HepG2 (cell line): ENCODE results near the gene ISY1. TPM values are rescaled to one million over a fixed set of nuclear protein-coding genes. Genes with fewer than 3 reads are reported as not detected.

Experiments
- ATAC-seq: fragments of 200-7000 bp; cut with Tn5 transposase; 3 replicates; pipeline ENCODE4 v1.9.1; 2020; ENCODE audit warnings: mild to moderate bottlenecking, moderate library complexity
- BruUV-seq: library from RNA; stranded (reverse); fragments of 400-500 nt; replicated peaks from 2 replicates; lab custom pipeline; 2021; lab: Mats Ljungman, UMichigan
- CTCF ChIA-PET: fragments of 300-600 bp; formaldehyde crosslinking; extraction: SDS; loops from one replicate; lab custom pipeline; 2021; ENCODE audit warnings: low total read pairs, inconsistent platforms, low intra/inter-chr PET ratio; lab: Yijun Ruan, JAX
- POLR2A ChIA-PET: fragments of 350-600 bp; sonication (Branson Sonifier 250); formaldehyde crosslinking; loops from one replicate; lab custom pipeline; 2020; ENCODE audit warnings: antibody characterized with exemption, inconsistent platforms; lab: Yijun Ruan, JAX
- DNase-seq: peaks from one replicate; pipeline ENCODE4 v3.0.0-alpha.2; 2015; ENCODE audit warnings: low spot score
- FAIRE-seq: peaks from 3 replicates; lab custom pipeline; 2011; peaks lifted over from hg19 to GRCh38; lab: Jason Lieb, UNC
- H2AFZ ChIP-seq: one replicate; pipeline ENCODE4 v1.6.1; 2011; ENCODE audit warnings: low read length, inconsistent platforms
- H3K27ac ChIP-seq: fragments of 300-600 bp; 3 replicates; pipeline ENCODE4 v1.8.0; 2011; ENCODE audit warnings: mixed run types, mild to moderate bottlenecking, mixed read lengths, low read length, inconsistent platforms; ENCODE audit not compliant: insufficient read depth; ENCODE audit errors: extremely low read length
- H3K27me3 ChIP-seq, 2 experiments: fragments of 200-600 bp in 1 of 2; 2 replicates in 1 of 2; 3 replicates in 1 of 2; pipeline versions ENCODE4 v1.6.0 to v1.8.0; 2011; ENCODE audit warnings: low read length in 2 of 2, mild to moderate bottlenecking in 2 of 2, moderate library complexity in 2 of 2, inconsistent platforms in 1 of 2; ENCODE audit not compliant: insufficient read depth in 2 of 2, control insufficient read depth in 1 of 2
- H3K36me3 ChIP-seq, 2 experiments: fragments of 200-600 bp in 1 of 2; replicated peaks in 1 of 2; 2 replicates in 1 of 2; 3 replicates in 1 of 2; pipeline versions ENCODE4 v1.5.1 to v1.8.0; 2011; ENCODE audit warnings: low read length in 2 of 2, inconsistent platforms in 1 of 2; ENCODE audit not compliant: insufficient read depth in 2 of 2, control insufficient read depth in 1 of 2
- H3K4me1 ChIP-seq: 2 replicates; pipeline ENCODE4 v1.5.1; 2012; ENCODE audit warnings: low read length, inconsistent platforms; ENCODE audit not compliant: insufficient read depth
- H3K4me2 ChIP-seq: 2 replicates; pipeline ENCODE4 v1.6.0; 2011; ENCODE audit warnings: low read depth, low read length, inconsistent platforms
- H3K4me3 ChIP-seq, 3 experiments: fragments of 200-600 bp in 1 of 3; sonication (generic), shearing (Covaris generic) in 1 of 3; replicated peaks in 1 of 3; 2 replicates each; pipeline ENCODE4 v1.5.1; 2011 to 2016; ENCODE audit warnings: low read length in 3 of 3, inconsistent platforms in 2 of 3, low read depth in 2 of 3, mild to moderate bottlenecking in 2 of 3, control low read depth in 1 of 3, mixed read lengths in 1 of 3; ENCODE audit not compliant: insufficient read depth in 1 of 3
- H3K79me2 ChIP-seq: one replicate; pipeline ENCODE4 v1.6.1; 2011; ENCODE audit warnings: low read length, inconsistent platforms; ENCODE audit not compliant: insufficient read depth
- H3K9ac ChIP-seq: 2 replicates; pipeline ENCODE4 v1.6.0; 2011; ENCODE audit warnings: mild to moderate bottlenecking, low read depth, low read length, inconsistent platforms; ENCODE audit not compliant: insufficient read depth
- H3K9me3 ChIP-seq: 2 replicates; pipeline ENCODE4 v1.5.1; 2012; ENCODE audit warnings: mild to moderate bottlenecking, low read length
- H4K20me1 ChIP-seq: 2 replicates; pipeline ENCODE4 v1.6.0; 2011; ENCODE audit warnings: inconsistent platforms, mild to moderate bottlenecking, low read length, moderate library complexity; ENCODE audit not compliant: insufficient read depth
- BCL6 ChIP-seq: IDR thresholded peaks from 2 replicates; pipeline ENCODE4 v1.6.1; 2016; ENCODE audit warnings: missing genetic modification reagents, missing compliant biosample characterization
- HDAC1 ChIP-seq: sonication (generic); formaldehyde crosslinking; IDR thresholded peaks from 2 replicates; pipeline ENCODE4 v1.5.1; 2020; ENCODE audit warnings: mild to moderate bottlenecking, missing genetic modification reagents
- POLR2AphosphoS2 ChIP-seq: IDR thresholded peaks from 2 replicates; pipeline ENCODE4 v1.6.1; 2011; ENCODE audit warnings: low read depth, low read length, improper control_type of control experiment
- RXRA ChIP-seq: sonication (generic); formaldehyde crosslinking; IDR thresholded peaks from 2 replicates; pipeline ENCODE4 v1.5.1; 2020; ENCODE audit warnings: missing genetic modification reagents
- SMAD1 ChIP-seq: sonication (generic); formaldehyde crosslinking; IDR thresholded peaks from 2 replicates; pipeline ENCODE4 v1.4.0; 2020; ENCODE audit warnings: missing genetic modification reagents, low read depth, mild to moderate bottlenecking, borderline replicate concordance
- SMARCE1 ChIP-seq: fragments of 450-650 bp; IDR thresholded peaks from 2 replicates; pipeline ENCODE4 v1.6.1; 2017; ENCODE audit warnings: borderline replicate concordance
- SOX6 ChIP-seq, 2 experiments: fragments of 450-650 bp in 1 of 2; sonication (generic) in 1 of 2; formaldehyde crosslinking in 1 of 2; IDR thresholded peaks; 2 replicates each; pipeline versions ENCODE4 v1.4.0 to v1.6.1; 2017 to 2020; ENCODE audit warnings: antibody characterized with exemption in 1 of 2, mild to moderate bottlenecking in 1 of 2, missing genetic modification reagents in 1 of 2
- ZC3H13 ChIP-seq: sonication (generic); formaldehyde crosslinking; IDR thresholded peaks from 2 replicates; pipeline ENCODE4 v1.8.1; 2023; ENCODE audit warnings: mild to moderate bottlenecking, missing genetic modification reagents, moderate library complexity
- ZNF101 ChIP-seq: sonication (generic); formaldehyde crosslinking; IDR thresholded peaks from 2 replicates; pipeline ENCODE4 v1.4.0; 2020; ENCODE audit warnings: mild to moderate bottlenecking, low read depth, missing genetic modification reagents, borderline replicate concordance
- ZNF24 ChIP-seq: fragments of 450-650 bp; IDR thresholded peaks from 2 replicates; pipeline ENCODE4 v1.6.1; 2017; ENCODE audit warnings: antibody characterized with exemption, mild to moderate bottlenecking
- ZNF572 ChIP-seq: sonication (generic); formaldehyde crosslinking; IDR thresholded peaks from 2 replicates; pipeline ENCODE4 v1.5.1; 2020; ENCODE audit warnings: mild to moderate bottlenecking, missing genetic modification reagents
- ZNF703 ChIP-seq: sonication (generic); formaldehyde crosslinking; IDR thresholded peaks from 2 replicates; pipeline ENCODE4 v1.5.1; 2020; ENCODE audit warnings: missing genetic modification reagents, mild to moderate bottlenecking, moderate library complexity, borderline replicate concordance
- ZNF816 ChIP-seq: sonication (generic); formaldehyde crosslinking; IDR thresholded peaks from 2 replicates; pipeline ENCODE4 v1.8.0; 2022; ENCODE audit warnings: missing genetic modification reagents, mild to moderate bottlenecking, borderline replicate concordance
- ZNF883 ChIP-seq: sonication (generic); formaldehyde crosslinking; IDR thresholded peaks from 2 replicates; pipeline ENCODE4 v1.5.1; 2020; ENCODE audit warnings: mild to moderate bottlenecking, missing genetic modification reagents; ENCODE audit errors: not compliant biosample characterization
- ZZZ3 ChIP-seq: sonication (generic); formaldehyde crosslinking; IDR thresholded peaks from 2 replicates; pipeline ENCODE4 v1.4.0; 2020; ENCODE audit warnings: missing genetic modification reagents, mild to moderate bottlenecking, borderline replicate concordance
- WGBS: methylation state at CpG from one replicate; pipeline ENCODE4 v1.1.6; 2017; ENCODE audit warnings: low lambda C conversion rate; 5-methylcytosine and 5-hydroxymethylcytosine counted together
- in situ Hi-C: cut with HindIII; loops from 2 replicates; pipeline ENCODE4 v1.10.0; 2017; ENCODE audit warnings: low pct_unique_long_range_greater_than_20kb; ENCODE audit not compliant: extremely low pct_ligation_motif_present
- intact Hi-C: fragments of 100-400 bp; cut with micrococcal nuclease; formaldehyde crosslinking; loops from one replicate; pipeline ENCODE4 v1.10.0; 2022; ENCODE audit not compliant: unreplicated experiment
- polyA plus RNA-seq, 8 experiments: library from polyadenylated mRNA; depleted of rRNA in 3 of 8; stranded (reverse) in 7 of 8; unstranded in 1 of 8; fragments of >200 nt; fragmentation: Illumina TruSeq in 4 of 8; extraction: Trizol in 4 of 8; gene quantifications; 2 replicates each; pipeline versions ENCODE4 v1.2.1 to v1.2.3, GENCODE V29; 2011 to 2016; ENCODE audit warnings: low read depth in 4 of 8, missing spikeins in 1 of 8, mixed read lengths in 1 of 8; ENCODE audit not compliant: insufficient read depth in 1 of 8
- total RNA-seq, 5 experiments: library from RNA; depleted of rRNA; stranded (reverse); fragments of >200 nt; fragmentation: Illumina TruSeq; extraction: Trizol; gene quantifications; 2 replicates each; pipeline ENCODE4 v1.2.3, GENCODE V29; 2016; ENCODE audit warnings: low read depth in 1 of 5
- TF ChIP-seq, protein P1 (sequence below): sonication (generic); formaldehyde crosslinking; IDR thresholded peaks from 2 replicates; pipeline ENCODE4 v1.5.0; 2020; ENCODE audit warnings: mild to moderate bottlenecking, missing genetic modification reagents
- TF ChIP-seq, protein P2 (sequence below): IDR thresholded peaks from 2 replicates; pipeline ENCODE4 v1.6.1; 2016; ENCODE audit warnings: mild to moderate bottlenecking
- TF ChIP-seq, protein P3 (sequence below): fragments of 450-650 bp; IDR thresholded peaks from 2 replicates; pipeline ENCODE4 v1.6.1; 2017; ENCODE audit warnings: mild to moderate bottlenecking
- TF ChIP-seq, protein P4 (sequence below): sonication (generic); formaldehyde crosslinking; IDR thresholded peaks from 2 replicates; pipeline ENCODE4 v1.4.0; 2020; ENCODE audit warnings: missing genetic modification reagents

Gene ISY1
- total and polyA plus RNA-seq, 2 of the 13 experiments (the other 11 are each of a cell fraction or from before 2014, with no cell fraction given), result 21.0 to 39.1 TPM

DNA sequence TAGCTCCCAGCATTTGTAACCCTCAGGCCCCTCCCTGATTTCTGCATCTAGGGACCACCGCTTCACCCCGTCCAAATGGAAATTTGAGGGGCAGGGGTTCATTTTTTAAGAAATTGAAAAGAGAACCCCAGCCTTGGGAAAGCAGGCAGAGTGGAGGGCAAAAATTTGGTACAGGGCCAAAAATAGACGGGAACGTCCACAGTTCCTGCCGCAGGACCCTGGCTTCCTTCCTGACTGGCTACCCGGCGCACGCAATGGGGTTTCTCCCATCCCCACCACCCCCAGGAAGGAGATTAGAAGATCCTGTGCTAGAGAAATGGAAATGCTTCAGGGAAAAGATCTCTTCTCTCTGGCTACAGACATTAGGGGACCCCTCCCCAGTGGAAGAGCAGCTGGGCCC lies 79.4 kb downstream of the ISY1 start:
- 69% methylated on average over 8 of the region's 8 CpGs for WGBS
- FAIRE-seq (no peak), DNase-seq (no peak), ATAC-seq (no peak)
- no TSS peak for BruUV-seq
- Histone ChIP-seq H3K36me3 (no peaks in the 10 kb centered on the region), H3K4me1 (peaks cover 34% of the 10 kb centered on the region), H3K9ac (no peak overlapping the region), H3K27me3 (no peaks in the 10 kb centered on the region; a peak in 1 of 5 replicates), H4K20me1 (no peaks in the 10 kb centered on the region), H3K4me3 (no peak overlapping the region), H3K27ac (no peak overlapping the region), H3K4me2 (no peak overlapping the region), H2AFZ (no peak overlapping the region), H3K79me2 (no peaks in the 10 kb centered on the region), H3K9me3 (no peaks in the 10 kb centered on the region)
- POLR2A ChIA-PET, result no interaction called here
- CTCF ChIA-PET, result no interaction called here
- intact Hi-C loops, result loop anchor here (5.0 kb wide), 1 partner anchor 109 kb away; no protein-coding TSS in a partner anchor
- TF ChIP-seq POLR2AphosphoS2 (no peak), BCL6 (CRISPR knock-in tag) (no peak), ZNF703 (CRISPR knock-in tag) (no peak), ZNF101 (CRISPR knock-in tag) (no peak), ZNF883 (CRISPR knock-in tag) (no peak), ZNF24 (no peak), HDAC1 (CRISPR knock-in tag) (no peak), ZC3H13 (CRISPR knock-in tag) (no peak), ZZZ3 (CRISPR knock-in tag) (no peak), SMAD1 (no peak), ZNF816 (CRISPR knock-in tag) (no peak), RXRA (no peak), ZNF572 (no peak), SMARCE1 (no peak), SOX6 (IDR thresholded peaks at IDR 0.05) (no peak), SOX6 (CRISPR knock-in tag; IDR thresholded peaks at IDR 0.05) (no peak)
- TF ChIP-seq, protein P1, sequence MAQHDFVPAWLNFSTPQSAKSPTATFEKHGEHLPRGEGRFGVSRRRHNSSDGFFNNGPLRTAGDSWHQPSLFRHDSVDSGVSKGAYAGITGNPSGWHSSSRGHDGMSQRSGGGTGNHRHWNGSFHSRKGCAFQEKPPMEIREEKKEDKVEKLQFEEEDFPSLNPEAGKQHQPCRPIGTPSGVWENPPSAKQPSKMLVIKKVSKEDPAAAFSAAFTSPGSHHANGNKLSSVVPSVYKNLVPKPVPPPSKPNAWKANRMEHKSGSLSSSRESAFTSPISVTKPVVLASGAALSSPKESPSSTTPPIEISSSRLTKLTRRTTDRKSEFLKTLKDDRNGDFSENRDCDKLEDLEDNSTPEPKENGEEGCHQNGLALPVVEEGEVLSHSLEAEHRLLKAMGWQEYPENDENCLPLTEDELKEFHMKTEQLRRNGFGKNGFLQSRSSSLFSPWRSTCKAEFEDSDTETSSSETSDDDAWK (CRISPR knock-in tag), result no peak
- TF ChIP-seq, protein P2, sequence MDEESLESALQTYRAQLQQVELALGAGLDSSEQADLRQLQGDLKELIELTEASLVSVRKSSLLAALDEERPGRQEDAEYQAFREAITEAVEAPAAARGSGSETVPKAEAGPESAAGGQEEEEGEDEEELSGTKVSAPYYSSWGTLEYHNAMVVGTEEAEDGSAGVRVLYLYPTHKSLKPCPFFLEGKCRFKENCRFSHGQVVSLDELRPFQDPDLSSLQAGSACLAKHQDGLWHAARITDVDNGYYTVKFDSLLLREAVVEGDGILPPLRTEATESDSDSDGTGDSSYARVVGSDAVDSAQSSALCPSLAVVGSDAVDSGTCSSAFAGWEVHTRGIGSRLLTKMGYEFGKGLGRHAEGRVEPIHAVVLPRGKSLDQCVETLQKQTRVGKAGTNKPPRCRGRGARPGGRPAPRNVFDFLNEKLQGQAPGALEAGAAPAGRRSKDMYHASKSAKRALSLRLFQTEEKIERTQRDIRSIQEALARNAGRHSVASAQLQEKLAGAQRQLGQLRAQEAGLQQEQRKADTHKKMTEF, result no peak
- TF ChIP-seq, protein P3, sequence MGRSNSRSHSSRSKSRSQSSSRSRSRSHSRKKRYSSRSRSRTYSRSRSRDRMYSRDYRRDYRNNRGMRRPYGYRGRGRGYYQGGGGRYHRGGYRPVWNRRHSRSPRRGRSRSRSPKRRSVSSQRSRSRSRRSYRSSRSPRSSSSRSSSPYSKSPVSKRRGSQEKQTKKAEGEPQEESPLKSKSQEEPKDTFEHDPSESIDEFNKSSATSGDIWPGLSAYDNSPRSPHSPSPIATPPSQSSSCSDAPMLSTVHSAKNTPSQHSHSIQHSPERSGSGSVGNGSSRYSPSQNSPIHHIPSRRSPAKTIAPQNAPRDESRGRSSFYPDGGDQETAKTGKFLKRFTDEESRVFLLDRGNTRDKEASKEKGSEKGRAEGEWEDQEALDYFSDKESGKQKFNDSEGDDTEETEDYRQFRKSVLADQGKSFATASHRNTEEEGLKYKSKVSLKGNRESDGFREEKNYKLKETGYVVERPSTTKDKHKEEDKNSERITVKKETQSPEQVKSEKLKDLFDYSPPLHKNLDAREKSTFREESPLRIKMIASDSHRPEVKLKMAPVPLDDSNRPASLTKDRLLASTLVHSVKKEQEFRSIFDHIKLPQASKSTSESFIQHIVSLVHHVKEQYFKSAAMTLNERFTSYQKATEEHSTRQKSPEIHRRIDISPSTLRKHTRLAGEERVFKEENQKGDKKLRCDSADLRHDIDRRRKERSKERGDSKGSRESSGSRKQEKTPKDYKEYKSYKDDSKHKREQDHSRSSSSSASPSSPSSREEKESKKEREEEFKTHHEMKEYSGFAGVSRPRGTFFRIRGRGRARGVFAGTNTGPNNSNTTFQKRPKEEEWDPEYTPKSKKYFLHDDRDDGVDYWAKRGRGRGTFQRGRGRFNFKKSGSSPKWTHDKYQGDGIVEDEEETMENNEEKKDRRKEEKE, result no peak
- TF ChIP-seq, protein P4, sequence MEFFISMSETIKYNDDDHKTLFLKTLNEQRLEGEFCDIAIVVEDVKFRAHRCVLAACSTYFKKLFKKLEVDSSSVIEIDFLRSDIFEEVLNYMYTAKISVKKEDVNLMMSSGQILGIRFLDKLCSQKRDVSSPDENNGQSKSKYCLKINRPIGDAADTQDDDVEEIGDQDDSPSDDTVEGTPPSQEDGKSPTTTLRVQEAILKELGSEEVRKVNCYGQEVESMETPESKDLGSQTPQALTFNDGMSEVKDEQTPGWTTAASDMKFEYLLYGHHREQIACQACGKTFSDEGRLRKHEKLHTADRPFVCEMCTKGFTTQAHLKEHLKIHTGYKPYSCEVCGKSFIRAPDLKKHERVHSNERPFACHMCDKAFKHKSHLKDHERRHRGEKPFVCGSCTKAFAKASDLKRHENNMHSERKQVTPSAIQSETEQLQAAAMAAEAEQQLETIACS (CRISPR knock-in tag), result no peak
- in situ Hi-C loops, result loop anchor here (10.0 kb wide), 1 partner anchor 107 kb away; no protein-coding TSS in a partner anchor
